Hepatocyte (in vitro differentiated cells): ENCODE data around the gene ZBTB20.

Experiments
- CTCF ChIP-seq: fragments of 200-600 bp; sonication (generic); IDR thresholded peaks from 2 replicates; pipeline ENCODE4 v1.5.1; 2016; ENCODE audit warnings: antibody characterized with exemption, mild to moderate bottlenecking; ENCODE audit not compliant: poor library complexity
- EZH2 ChIP-seq: fragments of 200-600 bp; sonication (generic); IDR thresholded peaks from 2 replicates; pipeline ENCODE4 v1.6.1; 2016; ENCODE audit warnings: antibody characterized with exemption, mild to moderate bottlenecking, borderline replicate concordance
- EZH2phosphoT487 ChIP-seq: fragments of 200-600 bp; sonication (generic); IDR thresholded peaks from one replicate; pipeline ENCODE4 v1.6.1; 2018; ENCODE audit warnings: antibody characterized with exemption, mild to moderate bottlenecking, low read depth, moderate library complexity; ENCODE audit not compliant: unreplicated experiment, severe bottlenecking

GRCh38 chr3:115151921-115152320, 4.8 kb upstream of the ZBTB20 start:
- TF ChIP-seq CTCF, result no peak
- TF ChIP-seq EZH2, result no peak
- TF ChIP-seq EZH2phosphoT487, result no peak
